HepG2 (cell line): Measurements from ENCODE around the gene GGA3. TPM values are rescaled to one million over a fixed set of nuclear protein-coding genes. Genes with fewer than 3 reads are reported as not detected.

ENCODE experiments used
- ARID2 ChIP-seq: sonication (generic); formaldehyde crosslinking; IDR thresholded peaks from 2 replicates; pipeline ENCODE4 v1.8.1; 2022; ENCODE audit warnings: mild to moderate bottlenecking, missing genetic modification reagents, borderline replicate concordance
- BCLAF1 ChIP-seq: fragments of 450-650 bp; IDR thresholded peaks from 2 replicates; pipeline ENCODE4 v1.6.1; 2017; ENCODE audit warnings: mild to moderate bottlenecking
- GPN1 ChIP-seq: sonication (generic); formaldehyde crosslinking; IDR thresholded peaks from 2 replicates; pipeline ENCODE4 v1.5.1; 2020; ENCODE audit warnings: missing genetic modification reagents, borderline replicate concordance
- HNF4G ChIP-seq, 2 experiments: sonication (generic) in 1 of 2; formaldehyde crosslinking in 1 of 2; IDR thresholded peaks; 2 replicates each; pipeline versions ENCODE4 v1.4.0 to v1.6.1; 2011 to 2020; ENCODE audit warnings: borderline replicate concordance in 2 of 2, low read depth in 2 of 2, mild to moderate bottlenecking in 2 of 2, low read length in 1 of 2, missing genetic modification reagents in 1 of 2, moderate library complexity in 1 of 2
- HOXD1 ChIP-seq: sonication (generic); formaldehyde crosslinking; IDR thresholded peaks from 2 replicates; pipeline ENCODE4 v1.5.0; 2020; ENCODE audit warnings: missing genetic modification reagents
- LRRFIP1 ChIP-seq: sonication (generic); formaldehyde crosslinking; conservative IDR thresholded peaks from 2 replicates; pipeline ENCODE4 v1.4.0; 2020; ENCODE audit warnings: missing genetic modification reagents
- MATR3 ChIP-seq: sonication (generic); formaldehyde crosslinking; IDR thresholded peaks from 2 replicates; pipeline ENCODE4 v1.4.0; 2020; ENCODE audit warnings: missing genetic modification reagents
- MNT ChIP-seq: fragments of 450-650 bp; IDR thresholded peaks from 2 replicates; pipeline ENCODE4 v1.6.1; 2016
- PAXIP1 ChIP-seq: sonication (generic); formaldehyde crosslinking; conservative IDR thresholded peaks from 2 replicates; pipeline ENCODE4 v1.4.0; 2020; ENCODE audit warnings: mild to moderate bottlenecking, missing genetic modification reagents, moderate library complexity
- TCF7 ChIP-seq: sonication (generic); IDR thresholded peaks from 2 replicates; pipeline ENCODE4 v1.6.1; 2016; ENCODE audit warnings: antibody characterized with exemption, low read depth
- ZBTB14 ChIP-seq: sonication (generic); formaldehyde crosslinking; IDR thresholded peaks from 2 replicates; pipeline ENCODE4 v1.4.0; 2020; ENCODE audit warnings: missing genetic modification reagents
- ZNF235 ChIP-seq: sonication (generic); formaldehyde crosslinking; IDR thresholded peaks from 2 replicates; pipeline ENCODE4 v1.8.1; 2023; ENCODE audit warnings: mild to moderate bottlenecking, missing genetic modification reagents, borderline replicate concordance
- ZNF343 ChIP-seq: sonication (generic); formaldehyde crosslinking; IDR thresholded peaks from 2 replicates; pipeline ENCODE4 v1.4.0; 2020; ENCODE audit warnings: mild to moderate bottlenecking, missing genetic modification reagents
- ZNF660 ChIP-seq: sonication (generic); formaldehyde crosslinking; IDR thresholded peaks from 2 replicates; pipeline ENCODE4 v1.5.1; 2020; ENCODE audit warnings: mild to moderate bottlenecking, low read depth, missing genetic modification reagents, borderline replicate concordance
- polyA plus RNA-seq, 8 experiments: library from polyadenylated mRNA; depleted of rRNA in 3 of 8; stranded (reverse) in 7 of 8; unstranded in 1 of 8; fragments of >200 nt; fragmentation: Illumina TruSeq in 4 of 8; extraction: Trizol in 4 of 8; gene quantifications; 2 replicates each; pipeline versions ENCODE4 v1.2.1 to v1.2.3, GENCODE V29; 2011 to 2016; ENCODE audit warnings: low read depth in 4 of 8, missing spikeins in 1 of 8, mixed read lengths in 1 of 8; ENCODE audit not compliant: insufficient read depth in 1 of 8
- total RNA-seq, 5 experiments: library from RNA; depleted of rRNA; stranded (reverse); fragments of >200 nt; fragmentation: Illumina TruSeq; extraction: Trizol; gene quantifications; 2 replicates each; pipeline ENCODE4 v1.2.3, GENCODE V29; 2016; ENCODE audit warnings: low read depth in 1 of 5

The GGA3 gene
- total and polyA plus RNA-seq, 2 of the 13 experiments (the other 11 are each of a cell fraction or from before 2014, with no cell fraction given) = 28.4 to 43.7 TPM

- no peak for TF ChIP-seq LRRFIP1 (CRISPR knock-in tag)
- no peak for TF ChIP-seq ZNF660
- peak; percentile 21; the same call in 1 of the 2 replicates for TF ChIP-seq HNF4G (IDR thresholded peaks at IDR 0.05; ENCODE audit: borderline replicate concordance, low read depth, low read length)
- TF ChIP-seq HNF4G (CRISPR knock-in tag; IDR thresholded peaks at IDR 0.05; ENCODE audit: borderline replicate concordance, low read depth) = no peak; the same call in 1 of the 2 replicates
- peak; percentile 65; the same call in 1 of the 2 replicates for TF ChIP-seq MATR3 (CRISPR knock-in tag)
- TF ChIP-seq MNT = no peak; the same call in 1 of the 2 replicates
- peak; percentile 52 for TF ChIP-seq PAXIP1
- TF ChIP-seq ARID2 = peak; percentile 96
- peak; percentile 31; the same call in 1 of the 2 replicates for TF ChIP-seq ZNF235 (CRISPR knock-in tag)
- TF ChIP-seq HOXD1 = no peak; the same call in none of the 2 replicates
- TF ChIP-seq GPN1 (CRISPR knock-in tag) = no peak
- no peak for TF ChIP-seq BCLAF1
- TF ChIP-seq TCF7 = no peak
- TF ChIP-seq ZNF343 (CRISPR knock-in tag) = peak; percentile 84
- peak; percentile 91 for TF ChIP-seq ZBTB14 (CRISPR knock-in tag)
Observed at GRCh38 chr17:75289115-75289831, 27.9 kb upstream of the GGA3 start, which contains the start of gene SLC25A19 (continued).
